Left renal pelvis (tissue), 4 donors: ENCODE data around the gene GFRAL. TPM values are rescaled to one million over a fixed set of nuclear protein-coding genes. Genes with fewer than 3 reads are reported as not detected.

ENCODE experiments used
- DNase-seq, 4 donors: peaks; one replicate each; pipeline ENCODE4 v3.0.0-alpha.2; 2013; ENCODE audit warnings: low read depth in 4 of 4, low spot score in 3 of 4
- polyA plus RNA-seq, 4 donors: library from polyadenylated mRNA; unstranded; fragments of 120-200 nt; gene quantifications; one replicate each; pipeline ENCODE4 v1.2.1, GENCODE V29; 2013; ENCODE audit not compliant: insufficient read length in 4 of 4

GFRAL gene
- polyA plus RNA-seq, 4 donors, result not detected

DNA sequence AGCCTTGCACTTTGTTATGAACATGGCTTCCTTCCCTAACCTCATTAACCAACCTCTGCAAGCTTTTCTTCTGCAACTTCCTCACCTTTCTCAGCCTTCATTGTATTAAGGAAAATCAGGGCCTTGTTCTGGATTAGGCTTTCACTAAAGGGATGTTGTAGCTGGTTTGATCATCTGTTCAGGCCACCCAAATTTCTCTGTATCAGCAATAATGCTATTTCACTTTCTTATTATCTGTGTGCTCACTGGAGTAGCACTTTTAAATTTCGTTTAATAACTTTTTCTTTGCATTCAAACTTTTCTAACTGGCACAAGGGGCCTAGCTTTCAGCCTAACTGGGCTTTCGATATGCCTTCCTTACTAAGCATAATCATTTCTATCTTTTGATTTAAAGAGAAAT is 96.7 kb downstream of the GFRAL start:
- DNase-seq, result no peak

DNA sequence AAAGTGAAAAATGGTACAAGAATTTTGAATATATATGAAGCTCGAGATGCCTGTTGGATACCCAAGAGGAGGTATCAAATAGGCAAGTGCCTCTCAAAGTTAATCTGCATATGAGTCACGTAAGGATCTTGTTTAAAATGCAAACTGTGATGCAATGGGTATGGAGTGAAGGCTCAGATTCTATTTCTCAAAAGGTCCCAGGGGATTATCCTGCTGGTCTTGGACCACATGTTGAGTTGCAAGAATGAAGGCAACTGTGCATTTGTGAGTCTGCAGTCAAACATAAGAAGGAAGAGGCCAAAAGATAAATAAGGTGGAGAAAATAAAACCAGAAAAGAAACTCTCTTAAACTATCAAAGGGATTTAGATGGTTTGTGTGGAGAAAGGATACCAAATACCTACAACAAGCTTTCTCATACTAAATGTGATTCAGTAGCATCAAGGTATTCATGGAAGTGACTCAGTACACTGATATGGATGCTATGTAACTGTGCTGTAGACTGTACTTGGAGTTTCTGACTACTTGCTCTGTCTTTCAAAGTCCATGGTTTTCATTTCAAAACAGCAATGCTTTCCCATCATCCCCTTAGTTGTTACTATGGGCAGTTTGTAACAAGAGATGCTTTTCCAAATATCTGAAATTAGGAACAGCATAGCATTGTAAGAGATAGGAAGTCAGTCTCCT is 106.3 kb downstream of the GFRAL start:
- no peak for DNase-seq

DNA sequence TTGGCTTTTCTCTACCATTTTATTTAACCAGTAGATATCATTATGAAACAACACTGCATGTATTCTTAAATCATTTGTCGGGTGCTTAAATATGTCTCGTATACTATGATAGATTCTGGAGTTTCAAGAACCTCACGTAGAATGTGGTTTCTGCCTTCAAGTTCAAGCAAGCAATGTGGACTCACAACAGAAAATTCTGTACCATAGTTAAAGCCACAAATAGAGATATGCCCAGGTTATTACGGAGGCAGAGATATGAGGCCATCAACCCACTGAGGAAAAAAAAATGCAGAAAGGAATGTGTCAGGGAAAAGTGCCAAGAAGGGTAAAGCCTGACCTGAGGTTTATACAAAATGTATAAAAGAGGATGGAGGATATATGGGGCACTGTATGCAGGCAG is 109.9 kb downstream of the GFRAL start:
- DNase-seq, result no peak

DNA sequence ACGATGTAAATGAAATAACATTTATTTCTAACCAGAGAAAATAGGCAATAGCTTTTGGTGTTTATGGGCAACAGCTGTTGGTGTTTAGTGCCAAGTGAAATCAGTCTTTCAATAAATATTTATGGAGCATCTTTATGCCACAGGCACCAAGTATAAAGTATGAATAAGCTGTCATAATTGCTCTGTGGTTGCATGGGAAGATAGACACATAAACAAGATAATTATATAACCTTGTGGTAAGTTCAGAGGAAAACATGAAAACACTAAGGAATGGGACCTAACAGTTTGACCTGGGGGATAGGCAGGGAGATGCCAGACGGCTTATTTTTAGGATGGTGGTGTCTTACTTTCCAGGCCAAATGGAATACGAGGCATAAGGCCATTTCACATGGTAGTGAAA is 110.9 kb downstream of the GFRAL start:
- no peak for DNase-seq

DNA sequence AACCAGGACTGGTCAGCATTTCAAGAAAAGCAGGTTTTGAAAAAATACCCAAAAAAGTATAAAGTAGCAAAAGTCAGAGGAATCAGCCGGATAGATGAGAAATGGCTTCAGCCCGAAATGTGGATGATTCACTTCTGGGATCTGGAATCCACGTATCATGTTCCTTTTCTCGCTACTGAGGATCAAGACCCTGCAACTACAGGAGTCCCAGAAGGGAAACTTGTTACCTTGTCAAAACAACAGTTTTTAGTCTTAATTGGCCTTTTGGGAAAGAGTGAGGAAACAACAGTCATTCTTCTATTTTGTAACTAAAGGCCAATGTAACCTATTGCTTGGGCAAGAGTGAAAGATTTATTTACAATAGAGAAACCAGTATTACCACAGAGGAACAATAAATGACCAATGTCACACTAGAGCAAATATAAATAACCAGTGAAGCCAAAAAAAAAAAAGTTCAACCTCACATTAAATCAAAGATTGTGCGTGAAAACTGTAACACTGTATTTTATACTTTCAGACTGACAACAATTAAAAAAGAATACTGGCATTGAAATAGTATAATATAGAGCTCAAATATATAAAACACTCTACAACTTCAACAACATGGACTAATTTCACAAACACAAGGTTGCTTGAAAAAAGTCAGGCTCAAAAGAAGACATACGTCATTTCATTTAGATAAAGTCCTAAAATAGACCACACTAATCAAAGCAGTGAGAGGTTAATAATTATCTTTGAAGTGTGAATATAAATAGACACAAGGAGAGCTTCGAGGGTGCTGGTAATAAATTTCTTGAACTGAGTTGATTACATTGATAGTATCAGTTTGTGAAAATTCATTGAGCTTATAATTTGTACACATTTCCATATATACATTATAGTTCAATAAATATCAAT is 116.2 kb downstream of the GFRAL start:
- DNase-seq, result no peak

DNA sequence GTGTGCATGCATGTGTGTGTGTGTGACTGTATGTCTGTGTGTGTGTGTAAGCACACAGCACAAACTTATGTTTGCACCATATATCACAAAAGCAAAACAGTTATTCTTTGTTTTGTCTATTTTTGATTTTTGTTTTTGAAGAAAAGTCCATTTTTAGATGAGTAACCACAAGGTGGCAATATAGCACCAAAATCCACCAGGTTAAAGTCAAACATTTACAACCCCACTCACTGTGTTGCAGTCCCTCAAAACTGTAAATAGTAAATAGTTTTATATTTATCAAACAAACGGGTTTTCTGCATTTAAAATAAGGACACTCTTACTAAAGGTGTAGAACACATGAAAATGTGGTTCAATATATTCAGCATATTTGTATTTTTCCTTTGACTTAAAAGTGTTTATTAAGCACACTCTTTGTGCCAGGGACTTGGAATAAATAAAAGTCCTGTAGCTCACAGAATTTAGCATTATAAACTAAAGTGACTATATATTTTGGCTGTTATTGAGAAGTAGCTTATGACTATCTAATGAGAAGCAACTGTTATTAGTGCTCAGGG is 118.5 kb downstream of the GFRAL start:
- DNase-seq, result peak in 1 of 4 donors; percentile 24

DNA sequence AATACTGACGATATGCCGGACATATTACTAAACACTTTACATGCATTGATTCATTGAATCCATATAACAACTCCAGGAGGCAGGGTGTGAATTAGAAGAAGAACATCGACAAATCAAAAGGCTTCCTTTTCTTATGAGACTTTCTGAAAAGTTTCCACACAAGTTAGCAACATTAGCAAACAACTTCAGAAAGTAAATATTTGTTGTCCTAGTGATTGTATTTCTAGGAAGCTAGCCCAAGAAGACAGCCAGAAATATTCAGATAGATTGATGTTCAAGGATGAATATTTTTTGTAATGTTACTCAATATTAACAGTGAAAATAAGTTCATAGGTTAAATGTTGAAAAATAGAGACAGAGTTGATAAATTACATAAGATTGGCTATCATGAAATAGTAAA is 120.6 kb downstream of the GFRAL start:
- DNase-seq, result no peak

DNA sequence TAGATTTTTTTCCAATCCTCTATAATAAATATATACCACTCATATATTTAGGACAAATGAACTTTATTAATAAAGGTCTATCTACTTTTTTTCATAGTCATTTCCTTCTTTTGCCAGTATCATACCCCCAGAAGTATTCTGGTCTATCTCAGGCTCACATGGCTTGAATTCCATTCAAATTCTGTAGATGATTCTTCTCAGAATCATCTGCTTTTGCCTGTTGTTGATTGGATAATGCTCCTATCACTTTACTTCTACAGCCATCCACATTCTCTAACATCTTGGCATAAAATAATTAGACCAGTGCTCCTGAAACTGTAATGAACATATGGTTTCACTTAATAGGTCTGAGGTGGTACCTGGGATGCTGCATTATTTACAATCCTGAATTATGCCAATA is 121.2 kb downstream of the GFRAL start:
- no peak for DNase-seq

DNA sequence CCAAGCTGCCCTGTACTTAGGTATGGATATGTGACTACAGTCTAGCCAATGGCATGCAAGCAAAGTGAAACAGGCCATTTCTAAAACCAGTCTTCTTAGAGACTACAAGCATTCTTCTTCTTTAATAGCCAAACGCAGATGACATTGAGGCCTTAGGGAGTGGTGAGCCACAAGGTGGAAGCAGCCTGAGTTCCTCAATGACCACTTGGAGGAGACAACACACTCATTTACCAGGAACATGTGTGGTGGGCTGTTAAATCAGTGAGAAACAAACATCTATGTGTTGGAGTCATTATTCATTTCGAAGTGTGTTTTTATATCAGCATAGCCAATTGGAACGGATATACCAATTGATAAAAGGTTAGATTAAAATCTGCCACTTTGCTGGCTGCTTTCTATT is 122.0 kb downstream of the GFRAL start:
- no peak for DNase-seq

DNA sequence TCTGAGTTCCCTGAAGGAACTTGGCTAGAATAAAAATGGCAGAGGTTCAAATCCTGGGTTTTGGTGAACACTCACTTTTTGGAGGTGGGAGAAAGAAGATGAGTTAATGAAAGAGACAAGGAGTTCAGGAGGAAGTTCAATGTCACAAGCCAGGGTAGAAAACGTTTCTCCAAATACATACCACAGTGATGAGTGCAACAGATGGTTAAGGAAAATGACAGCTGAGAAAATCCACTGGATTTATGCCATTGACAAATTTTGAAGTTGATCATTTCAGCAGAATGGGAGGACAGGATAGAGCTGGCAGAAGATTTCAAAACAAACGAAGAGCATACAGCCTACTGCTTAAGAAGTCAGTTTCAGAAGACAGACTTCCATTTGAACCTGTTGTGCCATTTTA is 122.7 kb downstream of the GFRAL start:
- DNase-seq, result no peak

Other genes with a start within 250 kb of the GFRAL start
- gene HCRTR2, start 153.0 kb upstream of the GFRAL start, polyA plus RNA-seq, result 1 to 10 TPM in 1 of 4 donors, under 1 TPM in 3; 0.26 to 1.4 (median 0.52) TPM